ENCODE measurements around the gene CFL1.

DNA sequence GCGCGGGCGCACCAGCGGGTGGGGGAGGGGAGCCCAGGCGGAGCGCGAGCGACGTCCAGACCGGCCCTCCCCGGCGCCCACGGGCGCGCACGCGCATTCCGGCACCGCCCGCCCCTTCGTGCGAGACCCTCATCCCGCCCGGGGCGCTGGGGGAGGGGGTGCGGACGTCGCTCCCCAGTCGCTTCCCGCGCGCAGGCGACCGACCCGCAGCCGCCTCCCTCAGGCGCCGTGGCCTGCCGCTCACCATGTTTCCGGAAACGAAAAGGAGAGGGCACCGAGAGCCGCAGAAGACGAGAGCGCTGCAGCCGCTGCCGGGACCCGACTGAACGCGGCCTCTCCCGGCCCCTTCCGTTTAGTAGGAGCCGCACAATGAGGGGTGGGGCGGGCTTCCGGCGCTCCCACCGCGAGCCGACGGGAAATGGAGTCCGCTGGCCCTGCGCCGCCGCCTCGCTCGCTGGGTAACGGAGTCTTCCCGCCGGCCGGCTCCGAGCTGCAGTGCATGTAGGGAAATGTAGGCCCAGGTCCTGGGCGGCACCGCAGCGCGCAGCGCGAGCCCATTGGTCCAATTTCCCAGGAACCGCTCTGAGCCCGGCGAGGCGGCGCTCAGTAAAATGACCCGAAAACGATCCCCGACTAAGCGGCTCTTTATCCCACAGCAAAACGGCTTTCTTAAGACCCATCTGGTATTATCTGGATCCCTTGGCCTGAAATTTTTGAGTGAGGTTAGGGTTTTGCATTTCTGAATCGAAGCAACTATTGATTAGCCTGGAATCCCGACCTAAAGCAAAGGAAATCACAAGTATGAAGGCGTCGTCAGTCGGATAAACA, at the start of gene CFL1:
- TF ChIP-seq, protein P1, sequence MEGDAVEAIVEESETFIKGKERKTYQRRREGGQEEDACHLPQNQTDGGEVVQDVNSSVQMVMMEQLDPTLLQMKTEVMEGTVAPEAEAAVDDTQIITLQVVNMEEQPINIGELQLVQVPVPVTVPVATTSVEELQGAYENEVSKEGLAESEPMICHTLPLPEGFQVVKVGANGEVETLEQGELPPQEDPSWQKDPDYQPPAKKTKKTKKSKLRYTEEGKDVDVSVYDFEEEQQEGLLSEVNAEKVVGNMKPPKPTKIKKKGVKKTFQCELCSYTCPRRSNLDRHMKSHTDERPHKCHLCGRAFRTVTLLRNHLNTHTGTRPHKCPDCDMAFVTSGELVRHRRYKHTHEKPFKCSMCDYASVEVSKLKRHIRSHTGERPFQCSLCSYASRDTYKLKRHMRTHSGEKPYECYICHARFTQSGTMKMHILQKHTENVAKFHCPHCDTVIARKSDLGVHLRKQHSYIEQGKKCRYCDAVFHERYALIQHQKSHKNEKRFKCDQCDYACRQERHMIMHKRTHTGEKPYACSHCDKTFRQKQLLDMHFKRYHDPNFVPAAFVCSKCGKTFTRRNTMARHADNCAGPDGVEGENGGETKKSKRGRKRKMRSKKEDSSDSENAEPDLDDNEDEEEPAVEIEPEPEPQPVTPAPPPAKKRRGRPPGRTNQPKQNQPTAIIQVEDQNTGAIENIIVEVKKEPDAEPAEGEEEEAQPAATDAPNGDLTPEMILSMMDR (conservative IDR thresholded peaks at IDR 0.05 in 1 of 2, IDR thresholded peaks at IDR 0.05 in 1 of 2; ENCODE audit: low read depth in 1 of 2, low read length in 2 of 2), result no peak
- no peak for TF ChIP-seq EZH2 (IDR thresholded peaks at IDR 0.05; ENCODE audit: low read length, missing control alignments)
